ENCODE measurements around the gene IDH1. TPM values are rescaled to one million over a fixed set of nuclear protein-coding genes. Genes with fewer than 3 reads are reported as not detected.
"Not testable (repeated sequence)": the region's sequence is repeated elsewhere in the genome, so short reads cannot be mapped to it uniquely, and the experiment has no call there.

The IDH1 gene
- total RNA-seq, 1 donor from 2014 or later, result 308 TPM

DNA sequence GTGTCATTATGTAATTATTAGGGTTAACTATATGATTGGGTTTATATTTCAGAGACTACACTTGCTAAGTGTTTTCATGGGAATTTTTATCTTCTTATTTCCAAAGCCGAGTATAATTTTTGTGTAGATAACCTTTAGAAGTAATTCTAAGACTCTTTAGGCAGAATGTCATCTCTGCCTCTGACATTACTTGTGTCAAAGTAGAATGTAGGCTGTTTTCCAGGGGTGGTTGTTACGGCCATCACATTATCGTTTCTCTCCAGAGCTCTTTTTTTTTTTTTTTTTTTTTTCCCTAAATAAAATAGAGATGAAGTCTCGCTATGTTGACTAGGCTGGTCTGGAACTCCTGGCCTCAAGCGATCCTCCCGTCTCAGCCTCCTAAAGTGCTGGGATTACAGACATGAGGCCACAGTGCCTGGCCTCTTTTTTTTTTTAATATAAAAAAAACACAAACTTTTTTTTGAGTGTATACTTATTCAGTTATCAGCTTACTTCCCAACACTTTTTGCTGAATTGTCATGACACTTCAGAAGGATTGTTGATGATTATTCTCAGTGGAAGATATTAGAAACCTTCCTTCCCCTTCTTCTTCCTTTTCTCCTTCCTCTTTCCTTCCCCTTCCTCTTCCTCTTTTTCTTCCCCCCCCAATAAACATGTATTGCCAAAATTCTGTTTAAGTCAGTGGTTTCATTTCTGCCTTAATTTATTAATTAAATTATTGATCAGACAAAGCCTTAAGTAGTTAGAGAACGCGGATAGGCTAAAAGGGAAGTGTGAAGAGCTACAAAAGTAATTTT is 13.5 kb upstream of the IDH1 start:
- Mint-ChIP-seq H3K27me3 (ENCODE audit: unreplicated experiment) (no peaks in the 10 kb centered on the region), H3K4me3 (ENCODE audit: unreplicated experiment) (peak overlapping the region; percentile 94), H3K9me3 (ENCODE audit: unreplicated experiment) (peaks cover 4% of the 10 kb centered on the region), H3K36me3 (ENCODE audit: unreplicated experiment) (no peaks in the 10 kb centered on the region), H3K27ac (ENCODE audit: unreplicated experiment) (no peak overlapping the region), H3K4me1 (ENCODE audit: low read depth, unreplicated experiment) (peaks cover 14% of the 10 kb centered on the region)
- DNase-seq, result no peak
- TF ChIP-seq, protein P1, sequence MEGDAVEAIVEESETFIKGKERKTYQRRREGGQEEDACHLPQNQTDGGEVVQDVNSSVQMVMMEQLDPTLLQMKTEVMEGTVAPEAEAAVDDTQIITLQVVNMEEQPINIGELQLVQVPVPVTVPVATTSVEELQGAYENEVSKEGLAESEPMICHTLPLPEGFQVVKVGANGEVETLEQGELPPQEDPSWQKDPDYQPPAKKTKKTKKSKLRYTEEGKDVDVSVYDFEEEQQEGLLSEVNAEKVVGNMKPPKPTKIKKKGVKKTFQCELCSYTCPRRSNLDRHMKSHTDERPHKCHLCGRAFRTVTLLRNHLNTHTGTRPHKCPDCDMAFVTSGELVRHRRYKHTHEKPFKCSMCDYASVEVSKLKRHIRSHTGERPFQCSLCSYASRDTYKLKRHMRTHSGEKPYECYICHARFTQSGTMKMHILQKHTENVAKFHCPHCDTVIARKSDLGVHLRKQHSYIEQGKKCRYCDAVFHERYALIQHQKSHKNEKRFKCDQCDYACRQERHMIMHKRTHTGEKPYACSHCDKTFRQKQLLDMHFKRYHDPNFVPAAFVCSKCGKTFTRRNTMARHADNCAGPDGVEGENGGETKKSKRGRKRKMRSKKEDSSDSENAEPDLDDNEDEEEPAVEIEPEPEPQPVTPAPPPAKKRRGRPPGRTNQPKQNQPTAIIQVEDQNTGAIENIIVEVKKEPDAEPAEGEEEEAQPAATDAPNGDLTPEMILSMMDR (IDR thresholded peaks at IDR 0.05; ENCODE audit: partially characterized antibody, unreplicated experiment), result no peak

DNA sequence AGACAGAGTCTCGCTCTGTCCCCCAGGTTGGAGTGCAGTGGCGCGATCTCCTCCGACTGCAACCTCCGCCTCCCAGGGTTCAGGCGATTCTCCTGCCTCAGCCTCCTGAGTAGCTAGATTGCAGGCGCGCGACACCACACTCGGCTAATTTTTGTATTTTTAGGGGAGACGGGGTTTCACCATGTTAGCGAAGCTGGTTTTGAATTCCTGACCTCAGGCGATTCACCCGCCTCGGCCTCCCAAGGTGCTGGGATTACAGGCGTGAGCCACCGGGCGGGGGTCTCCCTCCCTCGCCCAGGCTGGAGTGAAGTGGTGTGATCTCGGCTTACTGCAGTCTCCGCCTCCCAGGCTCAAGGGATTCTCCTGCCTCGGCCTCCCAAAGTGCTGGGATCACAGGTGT is 12.7 kb upstream of the IDH1 start:
- H3K9me3 Mint-ChIP-seq (ENCODE audit: unreplicated experiment); H3K36me3 Mint-ChIP-seq (ENCODE audit: unreplicated experiment); H3K27me3 Mint-ChIP-seq (ENCODE audit: unreplicated experiment): not testable (repeated sequence)
- Mint-ChIP-seq H3K27ac (ENCODE audit: unreplicated experiment) (peak overlapping the region; percentile 64), H3K4me1 (ENCODE audit: low read depth, unreplicated experiment) (peaks cover 14% of the 10 kb centered on the region), H3K4me3 (ENCODE audit: unreplicated experiment) (peak overlapping the region; percentile 94)
- peak; percentile 35 for DNase-seq

DNA sequence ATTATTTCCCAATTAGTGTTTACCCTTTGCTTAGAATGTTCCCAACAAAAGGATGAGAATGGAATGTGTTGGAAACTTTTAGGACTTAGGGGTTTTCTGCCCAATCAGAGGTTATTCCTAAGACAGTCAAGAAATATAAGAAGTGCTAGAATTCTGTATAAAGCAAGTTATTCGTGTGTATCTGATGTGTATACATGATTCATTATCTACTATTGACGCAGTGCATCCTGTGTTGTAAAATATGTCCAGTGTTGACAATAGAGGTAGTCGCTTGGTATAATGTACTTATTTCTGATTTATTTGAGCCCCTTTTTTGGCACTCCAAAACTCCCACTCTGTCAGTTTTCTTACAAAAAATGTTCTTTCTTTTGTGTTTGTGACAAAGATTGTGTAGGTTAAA is 12.1 kb upstream of the IDH1 start:
- Mint-ChIP-seq H3K36me3 (ENCODE audit: unreplicated experiment) (no peaks in the 10 kb centered on the region), H3K27ac (ENCODE audit: unreplicated experiment) (peak overlapping the region; percentile 76), H3K4me3 (ENCODE audit: unreplicated experiment) (peak overlapping the region; percentile 94), H3K9me3 (ENCODE audit: unreplicated experiment) (peaks cover 5% of the 10 kb centered on the region), H3K4me1 (ENCODE audit: low read depth, unreplicated experiment) (peaks cover 14% of the 10 kb centered on the region), H3K27me3 (ENCODE audit: unreplicated experiment) (no peaks in the 10 kb centered on the region)
- TF ChIP-seq, protein P1 (IDR thresholded peaks at IDR 0.05; ENCODE audit: partially characterized antibody, unreplicated experiment), result no peak
- DNase-seq, result no peak

DNA sequence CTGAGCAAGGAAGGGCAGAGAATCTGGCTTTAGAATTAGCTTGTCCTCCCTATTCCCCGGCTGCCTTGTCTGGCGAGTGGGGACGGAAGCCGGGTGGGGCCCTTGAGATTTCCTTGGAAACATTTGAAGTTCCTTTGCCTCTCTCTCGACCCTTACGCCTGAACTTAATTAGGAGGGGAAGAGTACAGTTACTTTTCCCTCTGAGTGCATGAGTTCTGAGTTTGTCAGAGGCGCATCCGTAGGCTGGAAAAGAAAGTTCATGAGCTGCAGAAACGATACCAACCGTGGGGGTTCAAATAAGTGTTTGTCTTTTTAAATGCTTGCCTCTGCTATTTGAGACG is 11.7 kb upstream of the IDH1 start:
- H3K27me3 Mint-ChIP-seq (ENCODE audit: unreplicated experiment), result no peaks in the 10 kb centered on the region
- TF ChIP-seq, protein P1 (IDR thresholded peaks at IDR 0.05; ENCODE audit: partially characterized antibody, unreplicated experiment), result no peak
- no peak for DNase-seq
- no peaks in the 10 kb centered on the region for H3K36me3 Mint-ChIP-seq (ENCODE audit: unreplicated experiment)
- peak overlapping the region; percentile 94 for H3K4me3 Mint-ChIP-seq (ENCODE audit: unreplicated experiment)
- peaks cover 5% of the 10 kb centered on the region for H3K9me3 Mint-ChIP-seq (ENCODE audit: unreplicated experiment)
- peak overlapping the region; percentile 76 for H3K27ac Mint-ChIP-seq (ENCODE audit: unreplicated experiment)
- peaks cover 14% of the 10 kb centered on the region for H3K4me1 Mint-ChIP-seq (ENCODE audit: low read depth, unreplicated experiment)

DNA sequence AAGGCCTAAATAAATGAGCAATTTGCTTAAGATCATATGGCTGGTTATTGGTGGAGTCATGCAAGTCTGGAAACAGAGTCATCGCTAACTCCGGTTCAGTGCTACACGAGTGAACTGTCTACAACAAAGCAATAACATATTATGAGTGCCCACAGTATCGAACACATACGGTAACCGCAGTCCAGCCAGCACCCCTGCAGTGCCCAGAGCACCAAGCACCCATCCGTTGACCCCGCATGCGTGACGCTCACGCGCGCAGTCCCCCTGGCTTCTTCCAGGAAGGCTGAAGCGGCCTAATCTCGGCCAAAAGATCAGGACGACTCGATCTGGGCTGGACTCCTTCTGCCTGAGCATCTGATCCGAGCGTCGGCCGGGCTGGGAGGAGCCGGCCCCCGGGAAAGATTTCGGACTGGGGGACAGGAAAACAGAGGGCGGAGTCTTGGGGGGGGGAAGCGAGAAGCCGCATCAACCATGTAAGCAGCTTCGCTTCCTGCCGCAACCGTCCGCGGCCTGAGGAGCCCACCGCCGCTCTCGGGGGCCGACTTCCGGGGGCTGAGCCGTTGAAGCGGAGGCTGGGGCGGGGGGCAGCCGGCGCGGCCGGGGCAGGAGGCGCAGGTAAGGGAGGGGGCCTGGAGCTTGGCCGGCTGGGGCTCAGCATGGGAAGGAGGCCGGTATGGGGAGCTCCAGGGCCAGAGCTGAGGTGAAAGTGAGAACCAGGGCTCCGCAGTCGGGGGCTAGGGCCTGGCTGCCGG is 11.1 kb upstream of the IDH1 start, which contains the start of gene PIKFYVE:
Gene PIKFYVE (plus strand): TSS at position 455 of the 752 bp plus-strand sequence. CDS start 5,265 bp downstream, outside the sequence.
- Mint-ChIP-seq H3K4me3 (ENCODE audit: unreplicated experiment) (peak within 1 kb of the TSS; percentile 94), H3K36me3 (ENCODE audit: unreplicated experiment) (no peaks in the 10 kb centered on the region), H3K27ac (ENCODE audit: unreplicated experiment) (peak within 1 kb of the TSS; percentile 95), H3K4me1 (ENCODE audit: low read depth, unreplicated experiment) (peaks cover 14% of the 10 kb centered on the region), H3K27me3 (ENCODE audit: unreplicated experiment) (no peaks in the 10 kb centered on the region), H3K9me3 (ENCODE audit: unreplicated experiment) (peaks cover 5% of the 10 kb centered on the region)
- TF ChIP-seq, protein P1 (IDR thresholded peaks at IDR 0.05; ENCODE audit: partially characterized antibody, unreplicated experiment), result no peak
- DNase-seq, result peak; percentile 94

All from glutamatergic neuron (in vitro differentiated cells).